ENCODE results near the gene TMEM253.

DNA sequence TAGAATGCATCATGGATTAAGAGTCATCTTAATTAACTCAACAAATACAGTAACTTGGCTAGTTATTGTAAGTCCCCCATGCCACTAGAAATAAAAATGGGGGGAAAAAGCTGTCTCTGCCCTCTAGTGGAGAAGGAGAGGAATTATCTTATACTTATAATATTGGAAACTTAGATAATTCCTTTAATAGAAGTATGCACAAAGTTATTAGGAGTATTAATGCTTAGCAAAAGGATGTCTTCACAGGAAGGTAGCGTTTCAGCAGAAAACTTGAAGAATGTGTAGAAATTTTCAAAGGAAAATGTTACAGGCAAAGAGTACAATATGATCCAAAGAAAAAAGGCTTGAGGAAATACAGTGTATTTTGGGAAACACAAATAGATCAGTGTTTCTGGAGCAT is 35.2 kb downstream of the TMEM253 start:
- TF ChIP-seq, protein P1, sequence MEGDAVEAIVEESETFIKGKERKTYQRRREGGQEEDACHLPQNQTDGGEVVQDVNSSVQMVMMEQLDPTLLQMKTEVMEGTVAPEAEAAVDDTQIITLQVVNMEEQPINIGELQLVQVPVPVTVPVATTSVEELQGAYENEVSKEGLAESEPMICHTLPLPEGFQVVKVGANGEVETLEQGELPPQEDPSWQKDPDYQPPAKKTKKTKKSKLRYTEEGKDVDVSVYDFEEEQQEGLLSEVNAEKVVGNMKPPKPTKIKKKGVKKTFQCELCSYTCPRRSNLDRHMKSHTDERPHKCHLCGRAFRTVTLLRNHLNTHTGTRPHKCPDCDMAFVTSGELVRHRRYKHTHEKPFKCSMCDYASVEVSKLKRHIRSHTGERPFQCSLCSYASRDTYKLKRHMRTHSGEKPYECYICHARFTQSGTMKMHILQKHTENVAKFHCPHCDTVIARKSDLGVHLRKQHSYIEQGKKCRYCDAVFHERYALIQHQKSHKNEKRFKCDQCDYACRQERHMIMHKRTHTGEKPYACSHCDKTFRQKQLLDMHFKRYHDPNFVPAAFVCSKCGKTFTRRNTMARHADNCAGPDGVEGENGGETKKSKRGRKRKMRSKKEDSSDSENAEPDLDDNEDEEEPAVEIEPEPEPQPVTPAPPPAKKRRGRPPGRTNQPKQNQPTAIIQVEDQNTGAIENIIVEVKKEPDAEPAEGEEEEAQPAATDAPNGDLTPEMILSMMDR (conservative IDR thresholded peaks at IDR 0.05), result peak; percentile 86
- no peak for TF ChIP-seq ZFX (IDR thresholded peaks at IDR 0.05)

All from C4-2B (cell line).